Measurements from ENCODE around the gene BRICD5. TPM values are rescaled to one million over a fixed set of nuclear protein-coding genes. Genes with fewer than 3 reads are reported as not detected.
"Not testable (repeated sequence)": the region's sequence is repeated elsewhere in the genome, so short reads cannot be mapped to it uniquely, and the experiment has no call there.

BRICD5 gene
- total RNA-seq, 4 donors from 2014 or later = 3.8 to 44.6 (median 12.0) TPM

DNA sequence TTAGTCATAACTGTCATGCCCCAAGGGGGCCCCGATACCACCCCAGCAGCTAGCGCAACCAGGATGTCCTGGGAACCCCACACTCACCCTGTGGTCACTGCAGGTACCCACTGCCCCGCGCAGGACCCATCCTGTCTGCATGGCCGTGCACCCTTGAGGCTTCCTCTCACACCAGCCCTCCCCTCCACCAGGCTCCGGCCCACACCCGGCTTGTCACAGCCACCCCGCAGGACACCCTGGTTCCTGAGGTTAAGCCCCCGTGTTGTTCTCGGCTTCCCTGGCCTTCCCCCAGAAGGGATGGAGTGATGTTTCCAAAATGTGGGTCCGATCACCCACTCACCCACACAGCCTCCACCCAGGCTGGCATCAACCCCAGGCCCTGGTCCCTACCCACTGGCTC is 33.1 kb upstream of the BRICD5 start:
- DNase-seq = no peak

DNA sequence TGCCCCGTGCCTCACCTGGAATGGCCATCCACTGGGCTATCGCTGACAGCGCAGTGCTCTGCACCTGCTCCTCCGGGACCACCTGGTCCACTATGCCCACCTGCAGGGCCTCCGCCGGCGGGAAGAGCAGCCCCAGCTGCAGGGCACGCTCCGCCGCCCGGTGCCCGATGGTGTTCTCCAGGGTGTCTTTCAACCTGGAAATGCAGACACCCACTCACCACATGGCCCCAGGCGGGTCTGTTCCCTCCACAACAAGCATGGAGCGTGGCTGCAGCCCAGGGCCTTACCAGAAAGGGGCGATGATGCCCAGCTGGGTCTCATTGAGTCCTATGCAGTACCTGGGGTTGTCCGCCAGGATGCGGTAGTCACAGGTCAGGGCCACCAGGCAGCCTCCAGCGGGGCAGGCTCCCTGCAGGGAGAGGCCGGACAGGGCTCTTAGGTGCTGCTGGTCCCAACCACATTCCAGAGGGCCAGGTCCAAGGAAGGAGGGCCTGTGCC is 32.4 kb upstream of the BRICD5 start:
- no peak for DNase-seq
- Histone ChIP-seq H3K9me3 (no peaks in the 10 kb centered on the region), H3K4me1 (no peaks in the 10 kb centered on the region), H3K36me3 (peaks cover 43 to 44% of the 10 kb centered on the region in 2 donors), H3K27me3 (no peaks in the 10 kb centered on the region), H3K4me3 (replicated peaks in 1 of 3) (no peak overlapping the region), H3K27ac (no peak overlapping the region)
- TF ChIP-seq POLR2A (IDR thresholded peaks at IDR 0.05) (no peak), CTCF (IDR thresholded peaks at IDR 0.05) (no peak)
- intact Hi-C loops (cut with DNase I) = no loop called here
- 98% methylated on average over 11 to 15 of the region's 19 CpGs for WGBS, 2 donors

More for the DNA sequence above, 33.1 kb upstream of the BRICD5 start:
- no peaks in the 10 kb centered on the region for H3K9me3 ChIP-seq
- intact Hi-C loops (cut with DNase I) = no loop called here
- no peak overlapping the region for H3K27ac ChIP-seq
- no peaks in the 10 kb centered on the region for H3K4me1 ChIP-seq
- H3K4me3 ChIP-seq (replicated peaks in 1 of 3) = no peak overlapping the region
- 97 to 99% methylated on average over 11 of the region's 11 CpGs for WGBS, 2 donors
- peaks cover 43 to 44% of the 10 kb centered on the region in 2 donors for H3K36me3 ChIP-seq
- TF ChIP-seq CTCF (IDR thresholded peaks at IDR 0.05) = no peak
- TF ChIP-seq POLR2A (IDR thresholded peaks at IDR 0.05) = no peak
- H3K27me3 ChIP-seq = no peaks in the 10 kb centered on the region

- DNase-seq = no peak
- Histone ChIP-seq H3K4me3 (replicated peaks in 1 of 3) (no peak overlapping the region), H3K36me3 (peaks cover 43 to 44% of the 10 kb centered on the region in 2 donors), H3K4me1 (no peaks in the 10 kb centered on the region), H3K9me3 (no peaks in the 10 kb centered on the region), H3K27me3 (no peaks in the 10 kb centered on the region), H3K27ac (no peak overlapping the region)
- intact Hi-C loops (cut with DNase I) = no loop called here
- TF ChIP-seq CTCF (IDR thresholded peaks at IDR 0.05) (no peak), POLR2A (IDR thresholded peaks at IDR 0.05) (no peak)
- 83 to 84% methylated on average over 7 to 8 of the region's 11 CpGs for WGBS, 2 donors
These were observed 31.9 kb upstream of the BRICD5 start for GRCh38 chr16:2242598-2242997.

GRCh38 chr16:2240331-2240730 is 29.7 kb upstream of the BRICD5 start:
- WGBS, 2 donors = 77 to 80% methylated on average over 9 of the region's 9 CpGs
- intact Hi-C loops (cut with DNase I); H3K27ac ChIP-seq; H3K4me3 ChIP-seq (replicated peaks in 1 of 3); DNase-seq; H3K27me3 ChIP-seq; H3K9me3 ChIP-seq: not testable (repeated sequence)
- peaks cover 4 to 14% of the 10 kb centered on the region in 2 donors for H3K4me1 ChIP-seq
- peaks cover 32 to 36% of the 10 kb centered on the region in 2 donors for H3K36me3 ChIP-seq

GRCh38 chr16:2238838-2239675 is 28.4 kb upstream of the BRICD5 start:
- no peaks in the 10 kb centered on the region for H3K9me3 ChIP-seq
- DNase-seq = no peak
- no peaks in the 10 kb centered on the region for H3K27me3 ChIP-seq
- H3K4me3 ChIP-seq (replicated peaks in 1 of 3) = no peak overlapping the region
- H3K4me1 ChIP-seq = peaks cover 4 to 14% of the 10 kb centered on the region in 2 donors
- H3K36me3 ChIP-seq = peaks cover 34 to 36% of the 10 kb centered on the region in 2 donors
- no peak overlapping the region for H3K27ac ChIP-seq
- WGBS, 2 donors = 87 to 90% methylated on average over 8 to 12 of the region's 15 CpGs
- no peak for TF ChIP-seq CTCF (IDR thresholded peaks at IDR 0.05)
- no peak for TF ChIP-seq POLR2A (IDR thresholded peaks at IDR 0.05)
- intact Hi-C loops (cut with DNase I) = no loop called here

All from thyroid gland (tissue), 4 donors.